NCI-H345 (cell line): ENCODE measurements around the gene ARHGAP8.
A peak's percentile ranks its signal among the peaks of the same experiment; 100 is the strongest.

Experiments used
- DNase-seq: peaks from one replicate; lab custom pipeline; 2025; lab: John Stamatoyannopoulos, UW

The ARHGAP8 gene

DNA sequence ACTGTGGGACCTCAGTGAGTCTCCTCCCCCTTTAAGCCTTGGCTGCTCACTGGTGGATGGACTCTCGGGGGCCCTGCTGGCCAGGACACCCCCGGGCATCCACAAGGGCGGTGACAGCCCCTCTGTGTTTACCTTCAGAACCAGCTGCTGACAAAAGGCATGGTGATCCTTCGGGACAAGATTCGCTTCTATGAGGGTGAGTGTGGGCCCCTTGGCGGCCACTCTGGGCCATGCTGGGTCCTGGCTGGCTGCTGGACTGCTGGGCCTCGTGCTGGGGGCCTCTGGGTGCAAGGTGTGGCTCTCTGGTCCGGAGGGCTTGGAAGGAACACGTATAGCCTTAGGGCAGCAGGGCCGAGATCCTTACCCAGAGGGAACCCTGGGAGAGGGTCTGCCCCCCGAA, 25.9 kb upstream of the ARHGAP8 start:
- no peak for DNase-seq

DNA sequence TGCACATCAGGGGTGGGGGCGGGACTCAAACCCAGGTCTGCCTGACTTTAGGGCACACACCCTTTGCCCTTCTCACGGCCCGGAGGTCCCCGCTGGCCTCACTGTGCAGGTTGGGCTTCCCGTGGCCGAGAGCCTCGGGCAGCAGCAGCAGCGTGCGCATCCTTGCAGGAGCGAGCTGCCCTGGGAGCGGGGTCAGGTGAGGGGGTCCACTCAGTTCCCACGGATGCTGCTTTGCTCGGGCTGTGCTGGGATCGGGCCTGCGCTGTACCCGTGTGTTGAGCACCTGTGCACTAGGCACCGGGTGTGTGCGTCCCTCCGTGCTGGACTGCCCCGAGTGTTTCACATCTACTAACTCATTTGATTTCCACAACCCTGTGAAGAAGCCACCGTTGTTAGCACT, 25.2 kb upstream of the ARHGAP8 start:
- DNase-seq, result no peak

DNA sequence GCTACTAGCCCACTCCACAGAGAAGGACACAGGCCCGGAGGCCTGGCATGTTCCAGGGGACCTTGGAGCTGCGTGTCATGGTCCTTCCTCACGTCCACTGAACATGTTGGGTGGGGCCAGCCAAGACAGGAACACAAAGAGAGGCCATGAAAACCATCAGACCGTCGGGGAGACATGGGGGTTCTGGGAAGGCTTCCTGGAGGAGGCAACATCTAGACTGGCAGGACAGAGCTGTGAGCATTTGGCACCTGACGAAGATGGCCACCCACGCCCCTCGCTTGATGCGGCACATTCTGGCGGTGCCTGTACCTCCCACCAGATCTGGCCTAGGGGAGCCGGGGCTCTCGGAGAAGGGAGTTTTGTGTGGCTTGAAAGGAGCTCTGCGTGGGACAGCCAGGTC, 24.7 kb upstream of the ARHGAP8 start:
- no peak for DNase-seq

DNA sequence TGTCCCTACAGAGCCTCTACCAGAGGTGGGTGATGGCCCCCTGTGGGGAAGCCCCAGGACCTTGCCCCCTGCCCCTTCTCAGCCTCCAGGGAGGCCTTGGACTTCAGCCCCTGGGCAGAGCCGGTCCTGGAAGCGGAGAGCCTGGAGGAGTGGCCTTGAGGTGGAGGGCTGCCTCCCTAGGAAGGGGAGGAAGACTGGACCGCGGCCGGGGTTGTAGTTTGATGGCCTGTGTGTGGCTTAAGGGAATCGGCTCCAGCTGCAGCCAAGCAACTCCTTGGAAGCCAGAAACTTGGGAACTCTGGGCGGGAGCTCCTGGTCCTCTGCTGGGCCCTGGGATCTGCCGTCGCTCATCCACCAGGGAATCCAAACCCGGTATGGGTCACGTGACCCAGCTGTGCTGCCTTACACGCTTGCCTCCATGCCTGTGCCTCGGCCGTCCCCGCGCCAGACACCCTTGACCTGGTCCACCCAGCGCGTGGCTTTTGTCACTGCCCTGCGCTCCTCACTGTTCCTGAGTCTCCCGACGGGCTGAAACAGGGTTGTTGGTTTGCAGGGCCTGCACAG, 23.5 kb upstream of the ARHGAP8 start:
- no peak for DNase-seq

DNA sequence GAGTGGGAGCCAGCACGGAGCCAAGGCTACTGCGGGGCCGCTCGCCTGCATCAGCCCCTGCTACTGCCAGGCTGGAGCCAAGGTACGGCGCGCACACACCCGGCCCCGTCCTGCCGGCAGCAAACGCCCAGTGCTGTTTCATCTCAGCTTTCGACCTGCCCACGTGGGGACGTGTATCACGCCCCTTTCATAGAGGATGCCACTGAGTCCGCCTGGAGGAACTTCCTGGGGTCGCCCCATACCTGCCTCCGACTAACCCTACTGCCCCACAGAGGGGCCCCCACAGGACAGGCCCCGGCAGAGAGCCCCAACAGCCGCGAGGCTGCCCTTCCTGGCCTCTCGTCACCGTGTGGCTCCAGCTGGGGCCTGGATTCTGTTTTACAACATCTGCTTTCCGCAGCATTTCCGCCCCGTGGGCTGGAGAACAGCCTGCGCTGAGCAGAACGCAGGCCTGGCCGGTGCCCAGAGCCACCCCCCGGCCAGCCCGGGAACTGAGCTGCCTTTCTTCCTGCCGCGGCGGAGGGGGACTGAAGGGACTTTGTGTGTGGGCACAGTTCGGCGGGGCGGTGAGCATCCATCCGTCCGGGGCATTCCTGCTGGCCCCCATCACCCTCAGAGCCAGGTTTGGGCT, 22.9 kb upstream of the ARHGAP8 start:
- no peak for DNase-seq

DNA sequence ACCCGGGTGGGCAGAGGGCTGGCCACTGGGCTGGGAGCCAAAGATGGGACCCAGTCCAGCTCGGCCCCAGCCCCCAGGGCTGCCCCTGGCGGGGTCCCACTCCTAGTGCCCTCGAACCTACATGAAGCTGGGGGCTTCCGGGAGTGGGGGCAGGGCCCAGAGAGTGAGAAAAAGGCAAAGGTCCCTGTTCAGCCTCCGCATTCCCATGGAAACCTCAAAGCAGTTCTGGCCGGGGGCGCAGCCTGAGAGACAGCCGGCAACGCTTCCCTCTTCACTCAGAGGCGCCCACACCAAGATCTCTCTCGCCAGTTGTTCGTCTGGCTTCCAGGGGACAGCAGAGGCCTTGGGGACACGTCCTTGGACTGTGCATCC, 22.4 kb upstream of the ARHGAP8 start:
- no peak for DNase-seq

DNA sequence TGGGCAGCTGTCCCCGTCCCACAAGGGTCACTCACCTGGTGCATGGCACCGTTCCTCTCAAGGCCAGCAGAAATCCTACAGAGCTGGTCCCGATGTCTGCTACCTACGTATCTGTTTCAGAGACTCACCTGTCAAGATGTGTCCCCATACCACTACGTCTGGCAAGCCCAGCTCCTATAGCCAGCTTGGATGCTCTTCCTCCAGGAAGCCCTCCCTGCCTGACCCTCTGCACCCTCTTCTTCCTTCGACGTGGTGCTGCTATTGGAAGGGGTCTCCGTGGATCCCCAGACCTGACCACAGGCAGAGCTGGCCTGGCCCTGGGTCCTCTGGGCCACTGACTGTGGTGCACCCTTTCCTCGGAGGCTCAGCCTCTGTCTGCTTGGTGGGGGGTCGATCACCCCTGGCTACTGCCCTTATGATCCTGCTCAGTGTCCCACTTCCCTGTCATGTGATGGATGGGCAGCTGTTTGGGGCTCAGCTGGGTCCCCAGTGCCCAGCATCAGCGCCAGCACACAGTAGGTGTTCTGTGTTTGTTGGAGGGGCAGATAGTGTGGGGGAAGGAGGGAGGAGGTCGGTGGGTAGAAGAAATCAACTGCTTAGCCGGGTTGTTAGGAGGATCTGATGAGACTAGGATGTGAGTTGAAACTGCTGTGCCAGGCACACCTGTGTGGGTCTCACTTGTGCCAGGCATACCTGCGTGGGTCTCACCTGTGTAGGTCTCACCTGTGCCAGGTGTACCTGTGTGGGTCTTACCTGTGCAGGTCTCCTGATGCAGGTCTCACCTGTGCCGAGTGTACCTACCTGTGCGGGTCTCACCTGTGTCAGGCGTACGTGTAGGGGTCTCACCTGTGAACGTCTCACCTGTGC, 21.7 kb upstream of the ARHGAP8 start:
- no peak for DNase-seq

DNA sequence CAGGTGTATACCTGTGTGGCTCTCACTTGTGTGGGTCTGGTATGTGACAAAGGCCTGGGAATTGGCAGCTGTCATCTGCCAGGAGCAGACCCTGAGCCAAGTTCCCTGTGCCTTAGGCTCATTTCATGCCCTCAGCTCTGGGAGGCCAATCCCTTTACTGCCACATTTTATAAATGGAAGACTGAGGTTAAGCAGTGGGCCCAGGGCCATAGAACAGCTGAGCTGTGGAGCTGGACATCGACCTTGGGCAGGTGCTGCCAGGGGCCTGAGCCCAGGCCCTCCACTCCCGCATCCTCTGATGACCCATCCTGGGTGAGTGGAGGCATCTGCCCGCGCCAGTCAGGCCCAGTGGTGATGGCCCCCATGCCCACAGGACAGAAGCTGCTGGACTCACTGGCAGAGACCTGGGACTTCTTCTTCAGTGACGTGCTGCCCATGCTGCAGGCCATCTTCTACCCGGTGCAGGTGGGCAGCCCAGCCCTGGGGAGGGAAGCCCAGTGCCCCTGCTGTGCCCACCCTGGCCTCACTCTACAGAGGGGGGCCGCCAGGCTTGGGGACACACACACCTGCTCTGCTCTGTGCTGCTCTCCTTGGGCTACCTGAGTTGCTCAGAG, 20.9 kb upstream of the ARHGAP8 start:
- DNase-seq, result no peak

DNA sequence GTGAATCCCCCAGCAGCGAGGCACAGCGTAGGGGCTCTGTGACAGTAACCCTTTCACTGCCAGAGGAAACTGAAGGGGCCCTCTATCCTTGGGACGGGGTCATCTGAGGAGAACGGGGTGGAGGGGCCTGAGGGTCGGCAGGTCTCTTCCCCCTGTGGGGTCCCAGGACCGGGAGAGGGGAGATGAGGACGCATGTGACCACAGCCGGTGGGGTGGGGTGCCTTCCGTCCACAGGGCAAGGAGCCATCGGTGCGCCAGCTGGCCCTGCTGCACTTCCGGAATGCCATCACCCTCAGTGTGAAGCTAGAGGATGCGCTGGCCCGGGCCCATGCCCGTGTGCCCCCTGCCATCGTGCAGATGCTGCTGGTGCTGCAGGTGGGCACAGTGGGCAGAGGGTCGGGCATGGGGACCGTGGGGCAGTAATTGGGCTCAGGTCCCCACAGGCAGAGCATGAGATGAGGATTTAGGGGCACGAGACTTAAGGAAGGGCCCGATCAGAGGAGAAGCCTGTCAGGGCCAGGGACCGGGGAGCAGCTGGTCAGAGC, 20.3 kb upstream of the ARHGAP8 start:
- DNase-seq, result no peak

DNA sequence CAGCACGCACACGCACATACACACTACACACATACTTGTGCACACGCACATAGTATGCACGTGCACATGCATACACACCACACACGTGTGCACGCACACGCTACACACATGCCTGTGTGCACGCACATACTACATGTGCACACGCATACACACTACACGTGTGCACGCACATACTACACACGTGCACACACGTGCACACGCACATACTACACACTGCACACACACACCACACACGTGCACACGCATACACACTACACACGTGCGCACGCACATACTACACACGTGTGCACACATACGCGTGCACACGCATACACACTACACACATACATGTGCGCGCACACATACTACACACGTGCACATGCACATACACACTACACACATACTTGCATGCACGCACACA, 19.7 kb upstream of the ARHGAP8 start:
- DNase-seq, result no peak

DNA sequence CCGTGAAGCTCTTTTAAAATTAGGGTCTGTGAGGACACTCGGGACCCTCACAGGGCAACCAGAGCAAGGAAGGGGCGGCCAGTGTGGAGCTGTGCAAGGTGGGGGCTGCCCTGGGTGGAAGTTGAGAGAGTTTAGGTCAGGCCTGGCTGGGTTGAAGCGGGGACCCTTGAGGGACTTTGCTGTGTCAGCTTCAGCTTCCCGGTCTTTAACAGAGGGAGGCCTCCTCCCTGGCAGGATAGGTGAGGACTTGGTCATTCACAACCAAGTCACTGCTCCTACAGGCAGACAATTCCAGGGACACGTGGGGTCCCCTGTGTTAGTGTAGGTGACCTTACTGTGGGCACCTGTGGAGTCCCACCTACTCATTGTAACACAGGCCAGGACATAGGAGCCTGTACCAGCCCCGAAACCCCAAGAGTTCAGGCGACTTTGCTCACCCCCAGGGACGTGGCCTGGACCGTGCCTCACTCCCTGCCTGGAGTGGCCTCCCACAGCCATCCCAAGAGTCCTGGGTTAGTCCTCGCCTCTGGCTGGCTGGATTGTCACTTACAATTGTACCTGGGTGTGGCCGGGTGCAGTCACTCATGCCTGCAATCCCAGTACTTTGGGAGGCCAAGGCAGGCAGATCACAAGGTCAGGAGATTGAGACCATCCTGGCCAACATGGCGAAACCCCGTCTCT, 18.8 kb upstream of the ARHGAP8 start:
- no peak for DNase-seq

DNA sequence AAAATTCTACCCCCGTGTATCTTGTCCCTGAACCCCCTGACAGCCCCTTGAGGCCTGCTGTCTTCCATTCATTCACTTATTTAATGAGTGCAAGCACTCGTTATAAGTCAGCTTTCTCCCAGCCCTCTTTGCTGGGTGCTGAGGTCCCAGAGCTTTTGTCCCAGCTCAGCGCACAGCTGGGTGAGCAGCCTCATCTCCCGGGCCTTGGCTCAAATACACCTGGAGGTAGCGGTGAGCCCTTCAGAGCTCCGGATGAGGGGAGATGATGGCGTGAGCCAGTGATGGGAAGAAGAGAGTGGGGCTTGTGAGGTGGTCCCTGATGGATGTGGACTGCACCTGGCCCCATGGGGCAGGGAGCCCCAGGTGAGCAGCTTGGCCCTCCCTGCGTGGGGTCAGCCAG, 18.1 kb upstream of the ARHGAP8 start:
- DNase-seq, result no peak

DNA sequence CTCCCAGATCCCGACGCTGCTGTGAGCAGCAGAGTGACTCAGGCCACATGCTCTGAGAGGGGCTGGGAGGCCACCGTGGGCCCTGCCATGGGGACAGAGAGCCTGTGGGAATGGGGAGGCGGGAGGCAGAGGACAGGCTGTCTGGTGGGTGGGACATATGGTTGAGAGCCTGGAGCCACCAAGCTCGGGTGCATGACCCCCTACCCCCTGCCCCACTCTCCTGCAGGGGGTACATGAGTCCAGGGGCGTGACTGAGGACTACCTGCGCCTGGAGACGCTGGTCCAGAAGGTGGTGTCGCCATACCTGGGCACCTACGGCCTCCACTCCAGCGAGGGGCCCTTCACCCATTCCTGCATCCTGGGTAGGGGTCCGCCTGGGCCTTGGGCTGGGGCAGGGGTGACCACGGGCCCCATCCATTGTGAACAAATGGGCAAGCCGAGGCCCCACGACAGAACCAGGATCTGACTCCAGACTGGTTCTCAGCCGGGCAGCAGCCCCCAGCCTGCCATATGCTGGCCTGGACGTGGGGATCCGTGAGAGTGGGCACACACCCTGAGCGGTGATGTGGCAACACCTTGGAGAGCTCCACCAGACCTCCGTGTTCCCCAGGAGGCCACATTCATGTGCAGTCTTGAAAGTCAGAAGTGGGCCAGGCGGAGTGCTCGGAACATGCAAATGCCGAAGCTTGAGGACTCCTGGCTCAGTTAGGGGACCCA, 17.4 kb upstream of the ARHGAP8 start:
- no peak for DNase-seq

DNA sequence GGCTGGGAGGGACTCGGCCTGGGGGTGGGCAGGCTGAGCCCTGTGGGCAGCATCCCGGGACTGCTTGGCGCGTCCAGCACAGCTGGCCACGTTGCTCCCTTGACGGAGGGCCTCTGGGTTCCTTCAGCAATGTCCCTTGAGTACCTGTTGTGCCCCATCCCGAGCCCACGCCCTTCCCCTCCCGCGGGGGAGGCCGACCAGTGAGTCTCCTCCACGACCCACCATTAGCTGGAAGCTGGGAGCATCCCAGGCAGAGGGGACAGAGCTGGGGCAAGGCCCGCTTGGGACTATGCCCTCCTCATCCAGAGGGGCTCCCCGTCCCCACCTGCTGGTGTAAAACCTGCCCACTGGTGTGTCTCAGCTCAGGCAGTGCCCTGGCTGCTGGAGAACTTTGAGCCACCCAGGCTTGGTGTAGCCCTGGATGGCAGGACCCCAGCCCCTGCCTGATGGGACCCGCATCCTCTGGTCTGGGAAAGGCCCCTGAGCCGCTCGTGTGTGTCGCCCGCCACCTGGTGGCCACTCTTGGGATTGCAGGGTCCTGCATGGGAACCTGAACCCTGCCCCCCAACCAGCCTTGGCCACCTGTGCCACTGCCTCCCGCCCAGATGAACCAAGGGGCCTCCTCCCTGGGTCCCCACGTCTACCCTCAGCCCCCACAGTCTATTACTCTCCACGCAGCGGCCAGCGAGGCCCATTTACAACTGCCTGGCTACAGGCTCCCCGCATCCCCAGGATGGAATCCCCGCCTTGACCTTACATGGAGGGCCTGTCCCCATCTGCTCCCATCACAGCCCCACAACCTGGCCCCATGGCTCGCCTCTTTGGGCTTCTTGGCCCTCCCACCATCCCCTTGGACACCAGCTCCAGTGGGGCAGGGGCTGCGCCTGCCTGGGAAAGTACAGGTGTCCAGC, 16.6 kb upstream of the ARHGAP8 start:
- peak; percentile 30 for DNase-seq

DNA sequence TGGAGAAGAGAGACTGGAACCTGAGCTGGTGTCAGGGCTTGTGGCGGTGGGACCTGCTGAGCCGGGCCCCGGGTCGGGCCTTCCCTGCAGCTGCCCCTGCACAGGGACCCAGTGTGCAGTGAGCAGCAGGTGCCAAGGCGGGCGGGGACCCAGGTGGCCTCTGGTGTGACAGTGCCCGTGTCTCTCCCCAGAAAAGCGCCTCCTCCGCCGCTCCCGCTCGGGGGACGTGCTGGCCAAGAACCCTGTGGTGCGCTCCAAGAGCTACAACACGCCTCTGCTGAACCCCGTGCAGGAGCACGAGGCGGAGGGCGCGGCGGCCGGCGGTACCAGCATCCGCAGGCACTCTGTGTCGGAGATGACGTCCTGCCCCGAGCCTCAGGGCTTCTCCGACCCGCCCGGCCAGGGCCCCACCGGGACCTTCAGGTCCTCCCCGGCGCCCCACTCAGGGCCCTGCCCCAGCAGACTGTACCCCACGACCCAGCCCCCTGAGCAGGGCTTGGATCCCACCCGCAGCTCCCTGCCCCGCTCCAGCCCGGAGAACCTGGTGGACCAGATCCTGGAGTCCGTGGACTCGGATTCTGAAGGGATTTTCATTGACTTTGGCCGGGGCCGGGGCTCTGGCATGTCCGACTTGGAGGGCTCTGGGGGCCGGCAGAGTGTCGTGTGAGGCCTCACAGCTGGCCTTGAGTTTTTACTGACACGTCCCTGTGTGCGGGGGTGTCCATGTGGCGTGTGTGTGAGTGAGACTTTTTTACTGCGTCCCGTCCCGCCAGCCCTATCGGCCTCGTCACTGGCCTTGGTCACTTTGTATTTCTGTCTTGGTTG, 15.6 kb upstream of the ARHGAP8 start:
- DNase-seq, result no peak

DNA sequence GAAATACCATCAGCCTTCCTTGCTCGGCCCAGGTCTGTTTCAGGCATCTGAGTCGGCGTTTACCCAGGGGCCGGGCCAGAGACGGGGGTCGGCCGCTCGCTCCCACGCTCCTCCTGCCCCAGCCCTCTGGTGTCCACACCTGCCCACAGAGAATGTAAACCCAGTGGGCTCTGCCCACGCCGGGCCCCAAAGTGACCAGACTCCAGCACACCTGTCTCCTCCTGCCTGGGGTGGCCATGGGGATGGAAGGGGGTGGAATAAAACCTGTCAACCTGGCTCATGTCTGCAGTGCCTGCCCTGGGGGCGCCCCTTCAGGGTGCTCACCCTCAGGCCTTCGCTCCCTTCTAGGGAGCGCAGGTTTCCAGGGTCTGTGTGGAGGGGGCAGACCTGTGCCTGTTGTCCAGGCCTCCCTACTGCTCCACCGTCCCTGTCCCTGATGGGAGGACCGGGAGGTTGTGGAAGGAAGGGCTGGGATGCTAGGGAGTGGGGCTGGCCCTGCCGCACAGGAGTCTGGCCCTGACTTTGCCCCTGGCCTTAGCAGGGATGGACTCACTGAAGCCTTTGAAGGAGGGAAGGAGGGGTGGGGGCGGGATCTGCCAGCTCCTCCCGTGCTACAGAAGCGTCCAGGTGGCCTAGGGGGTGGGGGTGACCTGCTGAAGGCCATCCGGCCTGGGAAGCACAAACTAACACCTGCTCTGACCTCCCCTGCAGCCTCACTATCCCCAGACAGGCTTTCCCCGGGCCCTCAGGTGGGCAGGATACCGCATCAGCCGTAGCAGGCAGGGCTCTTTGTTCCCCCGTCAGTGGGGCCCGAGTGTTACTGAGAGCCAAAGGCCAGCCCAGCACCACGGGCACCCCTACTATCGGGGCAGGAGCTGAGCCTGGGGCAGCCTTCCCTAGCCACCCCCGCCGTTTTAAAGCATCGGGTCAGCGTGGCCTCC, 14.7 kb upstream of the ARHGAP8 start:
- DNase-seq, result no peak

DNA sequence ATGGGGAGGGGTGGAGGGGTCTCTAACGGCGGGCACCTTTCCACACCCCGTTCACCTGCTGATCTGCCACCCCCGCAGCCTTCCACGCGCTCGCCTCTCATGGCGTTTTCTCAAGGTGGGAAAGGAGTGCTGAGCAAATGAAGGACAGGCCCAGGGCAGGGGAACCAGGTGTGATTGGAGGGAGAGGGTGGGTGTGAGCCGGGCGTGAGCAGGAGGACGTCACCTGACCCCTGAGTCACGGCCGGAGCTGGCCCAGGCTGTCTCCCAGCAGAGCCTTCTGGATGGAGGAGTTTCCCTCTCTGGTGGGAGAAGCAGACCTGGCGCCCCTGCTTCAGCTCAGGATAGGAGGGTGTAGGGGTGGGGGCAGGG, 14.0 kb upstream of the ARHGAP8 start:
- DNase-seq, result no peak

DNA sequence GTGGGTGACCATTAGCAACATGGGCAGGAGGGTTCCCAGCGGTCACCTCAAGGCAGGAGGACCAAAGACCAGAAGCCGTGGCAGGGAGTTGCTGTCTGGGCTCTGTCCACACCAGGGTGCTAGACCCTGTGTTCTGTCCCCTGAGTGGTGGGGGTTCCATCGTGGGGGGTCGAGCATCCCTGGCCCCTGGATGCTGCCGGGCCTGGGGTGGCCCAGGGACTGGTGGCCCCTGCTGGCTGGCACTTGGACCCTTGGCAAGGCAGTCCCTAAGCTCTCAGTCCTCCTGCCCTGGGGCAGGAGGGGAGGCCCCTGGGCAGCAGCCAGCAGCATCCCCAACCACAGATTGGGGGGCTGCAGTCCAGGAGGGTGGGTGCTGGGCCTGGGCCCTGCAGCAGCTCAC, 13.4 kb upstream of the ARHGAP8 start:
- no peak for DNase-seq
